A673 (cell line): Measurements from ENCODE around the gene MOSPD3. TPM values are rescaled to one million over a fixed set of nuclear protein-coding genes. Genes with fewer than 3 reads are reported as not detected.

Experiments used
- BruUV-seq: library from RNA; stranded (reverse); fragments of 400-500 nt; replicated peaks from 2 replicates; lab custom pipeline; 2021; lab: Mats Ljungman, UMichigan
- CTCF ChIA-PET: fragments of 300-600 bp; sonication (Branson Sonifier 250); formaldehyde crosslinking; loops from one replicate; lab custom pipeline; 2022; ENCODE audit warnings: antibody characterized with exemption; lab: Charles Lee
- POLR2A ChIA-PET: fragments of 300-600 bp; sonication (Branson Sonifier 250); formaldehyde crosslinking; loops from one replicate; lab custom pipeline; 2022; ENCODE audit warnings: antibody characterized with exemption; ENCODE audit not compliant: low non-redundant PET; lab: Charles Lee
- DNase-seq: peaks from one replicate; pipeline ENCODE4 v3.0.0-alpha.2; 2015; ENCODE audit warnings: low spot score
- H3K27ac ChIP-seq: fragments of 200-600 bp; sonication (generic); 2 replicates; pipeline ENCODE4 v1.5.1; 2016; ENCODE audit warnings: mixed run types, low read depth, mild to moderate bottlenecking, mixed read lengths, antibody characterized with exemption, low read length; ENCODE audit not compliant: poor library complexity, severe bottlenecking
- H3K27me3 ChIP-seq: fragments of 200-600 bp; sonication (generic); replicated peaks from 2 replicates; pipeline ENCODE4 v1.6.1; 2017; ENCODE audit warnings: mixed run types, low read depth, mild to moderate bottlenecking, mixed read lengths, antibody characterized with exemption, low read length; ENCODE audit not compliant: insufficient read depth, poor library complexity
- H3K36me3 ChIP-seq: fragments of 200-600 bp; sonication (generic); 2 replicates; pipeline ENCODE4 v1.6.1; 2016; ENCODE audit warnings: mixed run types, mild to moderate bottlenecking, mixed read lengths, antibody characterized with exemption, low read length; ENCODE audit not compliant: insufficient read depth, poor library complexity, severe bottlenecking
- H3K4me1 ChIP-seq: fragments of 200-600 bp; sonication (generic); 2 replicates; pipeline ENCODE4 v1.6.1; 2017; ENCODE audit warnings: mixed run types, mild to moderate bottlenecking, mixed read lengths, antibody characterized with exemption, low read length; ENCODE audit not compliant: insufficient read depth, poor library complexity, severe bottlenecking
- H3K4me3 ChIP-seq: fragments of 200-600 bp; sonication (generic); 2 replicates; pipeline ENCODE4 v1.5.1; 2016; ENCODE audit warnings: low read depth, mixed run types, mild to moderate bottlenecking, mixed read lengths, low read length; ENCODE audit not compliant: poor library complexity, severe bottlenecking
- H3K9me3 ChIP-seq: fragments of 200-600 bp; sonication (generic); 2 replicates; pipeline ENCODE4 v1.6.1; 2016; ENCODE audit warnings: mixed run types, low read depth, mild to moderate bottlenecking, mixed read lengths, antibody characterized with exemption, low read length; ENCODE audit not compliant: poor library complexity, severe bottlenecking
- CTCF ChIP-seq: fragments of 300-800, 200-600 bp; sonication (generic); conservative IDR thresholded peaks from 2 replicates; pipeline ENCODE4 v1.5.1; 2017; ENCODE audit warnings: low read depth, mild to moderate bottlenecking, antibody characterized with exemption, low read length, moderate library complexity, mixed read lengths
- EZH2 ChIP-seq: fragments of 200-600 bp; sonication (generic); IDR thresholded peaks from 2 replicates; pipeline ENCODE4 v1.6.1; 2017; ENCODE audit warnings: borderline replicate concordance, low read depth, mild to moderate bottlenecking, mixed read lengths, antibody characterized with exemption, low read length; ENCODE audit not compliant: poor library complexity, severe bottlenecking
- intact Hi-C: fragments of 100-400 bp; cut with micrococcal nuclease; formaldehyde crosslinking; loops from one replicate; pipeline ENCODE4 v1.10.0; 2022; ENCODE audit not compliant: unreplicated experiment
- total RNA-seq: library from RNA; stranded (reverse); gene quantifications from 2 replicates; pipeline ENCODE4 v1.2.3, GENCODE V29; 2021

Gene MOSPD3
- total RNA-seq, 1 experiment from 2014 or later = 17.3 TPM

GRCh38 chr7:100626055-100626454, 13.7 kb downstream of the MOSPD3 start:
- Histone ChIP-seq H3K4me1 (peaks cover 3% of the 10 kb centered on the region), H3K9me3 (no peaks in the 10 kb centered on the region), H3K36me3 (no peaks in the 10 kb centered on the region), H3K27ac (no peak overlapping the region), H3K4me3 (peak overlapping the region; percentile 50), H3K27me3 (no peaks in the 10 kb centered on the region)
- BruUV-seq = no TSS peak
- ChIA-PET POLR2A (no interaction called here), CTCF (interaction anchor here (0.6 to 0.7 kb wide), 2 partner anchors 80 to 457 kb away, joined by 3 to 6 read pairs; partner anchors contain the start of gene POP7)
- TF ChIP-seq EZH2 = no peak
- no peak for TF ChIP-seq CTCF
- intact Hi-C loops = no loop called here
- DNase-seq = no peak

- BruUV-seq = no TSS peak
- no peak for TF ChIP-seq EZH2
- no peak for TF ChIP-seq CTCF
- Histone ChIP-seq H3K27ac (peak overlapping the region; percentile 71), H3K36me3 (no peaks in the 10 kb centered on the region), H3K4me1 (peaks cover 3% of the 10 kb centered on the region), H3K4me3 (peak overlapping the region; percentile 50), H3K27me3 (no peaks in the 10 kb centered on the region), H3K9me3 (no peaks in the 10 kb centered on the region)
- intact Hi-C loops = no loop called here
- ChIA-PET CTCF (interaction anchor here (0.6 to 0.7 kb wide), 2 partner anchors 79 to 458 kb away, joined by 3 to 6 read pairs; partner anchors contain the start of gene POP7), POLR2A (interaction anchor here (0.6 kb wide), 1 partner anchor 40 kb away, joined by 3 read pairs; the partner anchor contains the start of gene FBXO24)
- peak; percentile 91 for DNase-seq
Observed at GRCh38 chr7:100626530-100627237, 14.3 kb downstream of the MOSPD3 start.

- ChIA-PET POLR2A (interaction anchor here (0.6 kb wide), 1 partner anchor 41 kb away, joined by 3 read pairs; the partner anchor contains the start of gene FBXO24), CTCF (no interaction called here)
- Histone ChIP-seq H3K27me3 (no peaks in the 10 kb centered on the region), H3K27ac (peak overlapping the region; percentile 71), H3K4me3 (peak overlapping the region; percentile 50), H3K4me1 (peaks cover 3% of the 10 kb centered on the region), H3K36me3 (no peaks in the 10 kb centered on the region), H3K9me3 (no peaks in the 10 kb centered on the region)
- no peak for TF ChIP-seq EZH2
- TF ChIP-seq CTCF = no peak
- intact Hi-C loops = no loop called here
- BruUV-seq = no TSS peak
- DNase-seq = no peak
Observed at GRCh38 chr7:100627238-100627549, 14.9 kb downstream of the MOSPD3 start.
